IMR-90 (cell line): ENCODE results near the gene RNF182. TPM values are rescaled to one million over a fixed set of nuclear protein-coding genes. Genes with fewer than 3 reads are reported as not detected.

Source experiments
- ATAC-seq: fragments of 200-7000 bp; cut with Tn5 transposase; 2 replicates; pipeline ENCODE4 v1.9.1; 2020; ENCODE audit warnings: low read depth, mild to moderate bottlenecking, moderate library complexity
- BruUV-seq: library from RNA; stranded (reverse); fragments of 400-500 nt; replicated peaks from 2 replicates; lab custom pipeline; 2021; lab: Mats Ljungman, UMichigan
- CTCF ChIA-PET: fragments of 300-600 bp; formaldehyde crosslinking; extraction: SDS; loops from one replicate; lab custom pipeline; 2021; ENCODE audit warnings: antibody characterized with exemption; lab: Yijun Ruan, JAX
- POLR2A ChIA-PET: fragments of 300-600 bp; sonication (Branson Sonifier 250); formaldehyde crosslinking; loops from one replicate; lab custom pipeline; 2022; ENCODE audit warnings: antibody characterized with exemption; ENCODE audit not compliant: unreplicated experiment; lab: Charles Lee
- DNase-seq: peaks from one replicate; pipeline ENCODE4 v3.0.0; 2013
- H2AFZ ChIP-seq: replicated peaks from 2 replicates; pipeline ENCODE3; 2013; ENCODE audit warnings: low read length, mild to moderate bottlenecking; ENCODE audit not compliant: poor library complexity
- H2AK5ac ChIP-seq: 2 replicates; pipeline ENCODE4 v1.6.1; 2013; ENCODE audit warnings: low read depth, low read length, inconsistent platforms
- H2AK9ac ChIP-seq: replicated peaks from 2 replicates; pipeline ENCODE3; 2013; ENCODE audit warnings: mild to moderate bottlenecking, low read depth, low read length, moderate library complexity; ENCODE audit not compliant: poor library complexity
- H2BK120ac ChIP-seq: 2 replicates; pipeline ENCODE4 v1.6.1; 2013; ENCODE audit warnings: low read depth, low read length, inconsistent platforms
- H2BK15ac ChIP-seq: 3 replicates; pipeline ENCODE4 v1.6.1; 2013; ENCODE audit warnings: low read depth, low read length, inconsistent platforms
- H2BK20ac ChIP-seq: 2 replicates; pipeline ENCODE4 v1.6.1; 2013; ENCODE audit warnings: low read depth, mild to moderate bottlenecking, inconsistent platforms, low read length, moderate library complexity
- H2BK5ac ChIP-seq: 2 replicates; pipeline ENCODE4 v1.6.1; 2013; ENCODE audit warnings: mild to moderate bottlenecking, low read depth, low read length, inconsistent platforms; ENCODE audit not compliant: poor library complexity, severe bottlenecking
- H3K14ac ChIP-seq: replicated peaks from 2 replicates; pipeline ENCODE4 v1.6.1; 2013; ENCODE audit warnings: low read depth, low read length, inconsistent platforms
- H3K18ac ChIP-seq: 2 replicates; pipeline ENCODE4 v1.6.1; 2013; ENCODE audit warnings: low read depth, low read length, control low read depth
- H3K23ac ChIP-seq: 2 replicates; pipeline ENCODE4 v1.6.1; 2013; ENCODE audit warnings: low read depth, low read length, inconsistent platforms
- H3K27ac ChIP-seq: 2 replicates; pipeline ENCODE4 v1.5.1; 2013; ENCODE audit warnings: mild to moderate bottlenecking, control low read depth, low read length; ENCODE audit not compliant: insufficient read depth
- H3K27me3 ChIP-seq: 2 replicates; pipeline ENCODE4 v1.6.1; 2013; ENCODE audit warnings: low read length; ENCODE audit not compliant: control insufficient read depth, insufficient read depth
- H3K36me3 ChIP-seq: 2 replicates; pipeline ENCODE4 v1.6.1; 2013; ENCODE audit warnings: low read length, mixed read lengths; ENCODE audit not compliant: control insufficient read depth, insufficient read depth
- H3K4ac ChIP-seq: 2 replicates; pipeline ENCODE4 v1.6.1; 2013; ENCODE audit warnings: low read depth, low read length, inconsistent platforms
- H3K4me1 ChIP-seq: 2 replicates; pipeline ENCODE4 v1.6.1; 2013; ENCODE audit warnings: low read length, mixed read lengths; ENCODE audit not compliant: control insufficient read depth, insufficient read depth
- H3K4me2 ChIP-seq: 2 replicates; pipeline ENCODE4 v1.6.1; 2013; ENCODE audit warnings: low read depth, mild to moderate bottlenecking, control low read depth, low read length, moderate library complexity
- H3K4me3 ChIP-seq: 2 replicates; pipeline ENCODE4 v1.5.1; 2013; ENCODE audit warnings: low read depth, mild to moderate bottlenecking, control low read depth, low read length, moderate library complexity; ENCODE audit not compliant: insufficient read depth
- H3K56ac ChIP-seq: 2 replicates; pipeline ENCODE4 v1.6.1; 2013; ENCODE audit warnings: low read length, inconsistent platforms; ENCODE audit not compliant: insufficient read depth; ENCODE audit errors: extremely low read depth
- H3K79me1 ChIP-seq, 2 experiments: 2 replicates each; pipeline ENCODE4 v1.6.1; 2013; ENCODE audit warnings: low read length in 2 of 2, inconsistent platforms in 1 of 2, low read depth in 1 of 2
- H3K9ac ChIP-seq: 2 replicates; pipeline ENCODE4 v1.6.1; 2013; ENCODE audit warnings: low read depth, low read length, control low read depth
- H3K9me1 ChIP-seq: 2 replicates; pipeline ENCODE4 v1.6.1; 2013; ENCODE audit warnings: low read length, inconsistent platforms; ENCODE audit not compliant: insufficient read depth
- H3K9me3 ChIP-seq: 2 replicates; pipeline ENCODE4 v1.6.1; 2013; ENCODE audit warnings: low read length; ENCODE audit not compliant: control insufficient read depth, insufficient read depth
- H4K20me1 ChIP-seq: 2 replicates; pipeline ENCODE4 v1.6.1; 2013; ENCODE audit warnings: low read length, inconsistent platforms; ENCODE audit not compliant: insufficient read depth
- H4K5ac ChIP-seq: 2 replicates; pipeline ENCODE4 v1.6.1; 2013; ENCODE audit warnings: mild to moderate bottlenecking, low read depth, low read length, control low read depth
- H4K8ac ChIP-seq, 2 experiments: 2 replicates each; pipeline ENCODE4 v1.6.1; 2013; ENCODE audit warnings: low read depth in 2 of 2, low read length in 2 of 2, control low read depth in 1 of 2, inconsistent platforms in 1 of 2
- H4K91ac ChIP-seq: 2 replicates; pipeline ENCODE4 v1.6.1; 2013; ENCODE audit warnings: low read depth, low read length, inconsistent platforms; ENCODE audit not compliant: insufficient read depth
- BHLHE40 ChIP-seq: fragments of 150-350 bp; IDR thresholded peaks from 2 replicates; pipeline ENCODE4 v1.6.1; 2016; ENCODE audit warnings: mild to moderate bottlenecking, low read depth, low read length
- CHD1 ChIP-seq: IDR thresholded peaks from 2 replicates; pipeline ENCODE4 v1.6.1; 2012; ENCODE audit warnings: low read depth, low read length, improper control_type of control experiment
- FOS ChIP-seq: fragments of 150-350 bp; IDR thresholded peaks from 2 replicates; pipeline ENCODE4 v1.6.1; 2016; ENCODE audit warnings: low read depth, low read length
- MAFK ChIP-seq: IDR thresholded peaks from 2 replicates; pipeline ENCODE4 v1.6.1; 2012; ENCODE audit warnings: low read depth, low read length, improper control_type of control experiment
- MAZ ChIP-seq: IDR thresholded peaks from 2 replicates; pipeline ENCODE4 v1.6.1; 2012; ENCODE audit warnings: low read depth, mild to moderate bottlenecking, low read length, improper control_type of control experiment, moderate library complexity, borderline replicate concordance
- MXI1 ChIP-seq: IDR thresholded peaks from 2 replicates; pipeline ENCODE4 v1.6.1; 2012; ENCODE audit warnings: low read depth, mild to moderate bottlenecking, low read length, moderate library complexity, borderline replicate concordance
- RAD21 ChIP-seq: IDR thresholded peaks from 2 replicates; pipeline ENCODE4 v1.6.1; 2012; ENCODE audit warnings: low read length, improper control_type of control experiment
- RCOR1 ChIP-seq: IDR thresholded peaks from 2 replicates; pipeline ENCODE4 v1.6.1; 2012; ENCODE audit warnings: mild to moderate bottlenecking, low read length, improper control_type of control experiment; ENCODE audit not compliant: insufficient replicate concordance
- RFX5 ChIP-seq: IDR thresholded peaks from 2 replicates; pipeline ENCODE4 v1.8.0; 2012; ENCODE audit warnings: low read depth, mild to moderate bottlenecking, low read length, moderate library complexity
- SMC3 ChIP-seq: fragments of 150-350 bp; IDR thresholded peaks from 2 replicates; pipeline ENCODE4 v1.6.1; 2016; ENCODE audit warnings: low read depth, mild to moderate bottlenecking, antibody characterized with exemption, low read length, moderate library complexity
- WGBS, 2 experiments: methylation state at CpG; one replicate each; pipeline versions ENCODE4 v1.1.5 to v1.1.7; 2013; ENCODE audit warnings: missing lambda C conversion rate in 2 of 2; ENCODE audit not compliant: insufficient read length in 1 of 2; ENCODE audit errors: extremely low coverage in 2 of 2; 5-methylcytosine and 5-hydroxymethylcytosine counted together
- dilution Hi-C: fragments of 300-500 bp; cut with HindIII; formaldehyde crosslinking; loops from one replicate; pipeline ENCODE4 v1.14.3; 2018; ENCODE audit warnings: low sequenced_read_pairs; ENCODE audit not compliant: unreplicated experiment
- in situ Hi-C: fragments of 300-500 bp; cut with MboI; formaldehyde crosslinking; loops from 3 replicates; pipeline ENCODE4 v1.14.3; 2019; ENCODE audit warnings: low sequenced_read_pairs, inconsistent platforms, mixed read lengths
- intact Hi-C: fragments of 100-400 bp; cut with micrococcal nuclease; formaldehyde crosslinking; loops from 2 replicates; pipeline ENCODE4 v1.10.0; 2022
- polyA plus RNA-seq, 3 experiments: library from polyadenylated mRNA; depleted of rRNA; stranded (reverse); fragments of >200 nt; gene quantifications; 2 replicates each; pipeline ENCODE4 v1.2.3, GENCODE V29; 2012; ENCODE audit warnings: low replicate concordance in 1 of 3
- total RNA-seq: library from RNA; depleted of rRNA; stranded (reverse); fragments of >200 nt; gene quantifications from 2 replicates; pipeline ENCODE4 v1.2.3, GENCODE V29; 2012
- TF ChIP-seq, protein P1 (sequence below): fragments of 150-350 bp; IDR thresholded peaks from 2 replicates; pipeline ENCODE4 v1.6.1; 2016; ENCODE audit warnings: low read depth, mild to moderate bottlenecking, low read length, moderate library complexity, borderline replicate concordance
- TF ChIP-seq, protein P2 (sequence below): fragments of 150-350 bp; IDR thresholded peaks from 2 replicates; pipeline ENCODE4 v1.6.1; 2017; ENCODE audit warnings: mild to moderate bottlenecking, antibody characterized with exemption, low read length, low read depth
- TF ChIP-seq, protein P3 (sequence below): conservative IDR thresholded peaks from 2 replicates; pipeline ENCODE4 v1.5.1; 2012; ENCODE audit warnings: mild to moderate bottlenecking, low read depth, low read length, improper control_type of control experiment

Gene RNF182
- total and polyA plus RNA-seq, 2 of the 4 experiments (the other 2 are of a cell fraction) = 4.1 to 9.1 TPM

DNA sequence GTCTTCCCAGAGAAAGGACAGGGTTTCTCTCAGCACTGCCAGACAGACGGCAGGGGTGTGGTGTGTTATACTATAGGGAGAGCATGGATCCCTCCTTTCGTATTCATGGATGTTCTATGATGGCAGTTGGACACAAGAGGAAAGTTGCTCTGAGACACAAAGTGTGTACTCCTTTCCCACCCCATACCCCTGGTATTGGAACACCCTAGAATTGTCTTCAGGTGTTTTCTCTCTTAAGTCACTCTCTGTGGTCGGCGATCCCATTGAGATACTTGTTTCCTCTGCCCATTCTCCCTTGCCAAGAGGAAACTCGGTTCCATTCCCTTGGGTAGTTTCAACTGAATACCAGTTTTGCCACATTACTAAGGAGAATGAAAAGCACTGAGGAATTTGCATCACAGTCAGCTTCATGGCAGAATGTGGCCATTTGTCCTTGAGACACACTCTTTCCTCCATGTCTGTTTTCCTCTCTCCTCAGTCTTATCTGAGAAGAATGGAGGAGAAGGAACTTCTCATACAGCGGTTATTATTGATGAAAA lies 53.4 kb downstream of the RNF182 start:
- no TSS peak for BruUV-seq
- H3K27me3 ChIP-seq = no peaks in the 10 kb centered on the region
- no peak overlapping the region for H3K4me2 ChIP-seq
- WGBS, 2 experiments = no CpG with 5 or more reads among the region's 6 CpGs
- H2AK5ac ChIP-seq = no peak overlapping the region
- ChIA-PET POLR2A (no interaction called here), CTCF (no interaction called here)
- H4K91ac ChIP-seq = no peak overlapping the region
- DNase-seq (no peak), ATAC-seq (no peak)
- H3K4ac ChIP-seq = no peak overlapping the region
- no peaks in the 10 kb centered on the region for H4K20me1 ChIP-seq
- H4K5ac ChIP-seq = no peak overlapping the region
- H3K9me3 ChIP-seq = no peaks in the 10 kb centered on the region
- no peak overlapping the region for H2AFZ ChIP-seq
- H3K4me1 ChIP-seq = peaks cover 2% of the 10 kb centered on the region; the same call in 1 of the 2 replicates
- no peak overlapping the region for H2AK9ac ChIP-seq
- TF ChIP-seq FOS = no peak
- TF ChIP-seq MAZ = no peak
- TF ChIP-seq, protein P1, sequence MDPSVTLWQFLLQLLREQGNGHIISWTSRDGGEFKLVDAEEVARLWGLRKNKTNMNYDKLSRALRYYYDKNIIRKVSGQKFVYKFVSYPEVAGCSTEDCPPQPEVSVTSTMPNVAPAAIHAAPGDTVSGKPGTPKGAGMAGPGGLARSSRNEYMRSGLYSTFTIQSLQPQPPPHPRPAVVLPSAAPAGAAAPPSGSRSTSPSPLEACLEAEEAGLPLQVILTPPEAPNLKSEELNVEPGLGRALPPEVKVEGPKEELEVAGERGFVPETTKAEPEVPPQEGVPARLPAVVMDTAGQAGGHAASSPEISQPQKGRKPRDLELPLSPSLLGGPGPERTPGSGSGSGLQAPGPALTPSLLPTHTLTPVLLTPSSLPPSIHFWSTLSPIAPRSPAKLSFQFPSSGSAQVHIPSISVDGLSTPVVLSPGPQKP = no peak
- no peak for TF ChIP-seq RFX5
- TF ChIP-seq, protein P2, sequence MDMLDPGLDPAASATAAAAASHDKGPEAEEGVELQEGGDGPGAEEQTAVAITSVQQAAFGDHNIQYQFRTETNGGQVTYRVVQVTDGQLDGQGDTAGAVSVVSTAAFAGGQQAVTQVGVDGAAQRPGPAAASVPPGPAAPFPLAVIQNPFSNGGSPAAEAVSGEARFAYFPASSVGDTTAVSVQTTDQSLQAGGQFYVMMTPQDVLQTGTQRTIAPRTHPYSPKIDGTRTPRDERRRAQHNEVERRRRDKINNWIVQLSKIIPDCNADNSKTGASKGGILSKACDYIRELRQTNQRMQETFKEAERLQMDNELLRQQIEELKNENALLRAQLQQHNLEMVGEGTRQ = no peak
- TF ChIP-seq, protein P3, sequence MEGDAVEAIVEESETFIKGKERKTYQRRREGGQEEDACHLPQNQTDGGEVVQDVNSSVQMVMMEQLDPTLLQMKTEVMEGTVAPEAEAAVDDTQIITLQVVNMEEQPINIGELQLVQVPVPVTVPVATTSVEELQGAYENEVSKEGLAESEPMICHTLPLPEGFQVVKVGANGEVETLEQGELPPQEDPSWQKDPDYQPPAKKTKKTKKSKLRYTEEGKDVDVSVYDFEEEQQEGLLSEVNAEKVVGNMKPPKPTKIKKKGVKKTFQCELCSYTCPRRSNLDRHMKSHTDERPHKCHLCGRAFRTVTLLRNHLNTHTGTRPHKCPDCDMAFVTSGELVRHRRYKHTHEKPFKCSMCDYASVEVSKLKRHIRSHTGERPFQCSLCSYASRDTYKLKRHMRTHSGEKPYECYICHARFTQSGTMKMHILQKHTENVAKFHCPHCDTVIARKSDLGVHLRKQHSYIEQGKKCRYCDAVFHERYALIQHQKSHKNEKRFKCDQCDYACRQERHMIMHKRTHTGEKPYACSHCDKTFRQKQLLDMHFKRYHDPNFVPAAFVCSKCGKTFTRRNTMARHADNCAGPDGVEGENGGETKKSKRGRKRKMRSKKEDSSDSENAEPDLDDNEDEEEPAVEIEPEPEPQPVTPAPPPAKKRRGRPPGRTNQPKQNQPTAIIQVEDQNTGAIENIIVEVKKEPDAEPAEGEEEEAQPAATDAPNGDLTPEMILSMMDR = no peak
- TF ChIP-seq RCOR1 = no peak
- TF ChIP-seq SMC3 = no peak
- TF ChIP-seq RAD21 = no peak
- no peak for TF ChIP-seq CHD1
- no peak for TF ChIP-seq BHLHE40
- no peak for TF ChIP-seq MAFK
- no peak for TF ChIP-seq MXI1
- H3K36me3 ChIP-seq = peaks cover 6% of the 10 kb centered on the region; the same call in 1 of the 2 replicates
- intact Hi-C loops (no loop called here), in situ Hi-C loops (no loop called here), dilution Hi-C loops (no loop called here)
- H3K14ac ChIP-seq = no peak overlapping the region
- H4K8ac ChIP-seq = no peak overlapping the region
- no peak overlapping the region for H2BK20ac ChIP-seq
- H3K79me1 ChIP-seq = peaks cover 0 to 5% of the 10 kb centered on the region in 2 experiments; a peak in 2 of 4 replicates
- H2BK15ac ChIP-seq = no peak overlapping the region
- H3K9me1 ChIP-seq = no peaks in the 10 kb centered on the region
- no peak overlapping the region for H3K18ac ChIP-seq
- H2BK5ac ChIP-seq = no peak overlapping the region
- H3K23ac ChIP-seq = no peak overlapping the region
- H3K9ac ChIP-seq = no peak overlapping the region
- H3K56ac ChIP-seq = no peak overlapping the region
- no peak overlapping the region for H3K27ac ChIP-seq
- no peak overlapping the region for H3K4me3 ChIP-seq
- H2BK120ac ChIP-seq = no peak overlapping the region
